Esophagus muscularis mucosa (tissue), 4 donors: ENCODE results near the gene PPP6C. TPM values are rescaled to one million over a fixed set of nuclear protein-coding genes. Genes with fewer than 3 reads are reported as not detected.

Source experiments
- DNase-seq: peaks from one replicate; pipeline ENCODE4 v3.0.0-alpha.2; 2017; ENCODE audit errors: extremely low spot score
- H3K27ac ChIP-seq, 4 donors: fragments of 200-600 bp; sonication (generic); replicated peaks in 1 of 4; 1 replicate in 3 of 4; 2 replicates in 1 of 4; pipeline ENCODE4 v1.5.1; 2016 to 2019; ENCODE audit warnings: mild to moderate bottlenecking in 1 of 4
- H3K27me3 ChIP-seq, 4 donors: fragments of 200-600 bp; sonication (generic); one replicate each; pipeline versions ENCODE4 v1.5.1 to v1.6.0; 2016 to 2019
- H3K36me3 ChIP-seq, 4 donors: fragments of 200-600 bp; sonication (generic); one replicate each; pipeline ENCODE4 v1.5.1; 2016 to 2019
- H3K4me1 ChIP-seq, 4 donors: fragments of 200-600 bp; sonication (generic); one replicate each; pipeline ENCODE4 v1.5.1; 2016 to 2019
- H3K4me3 ChIP-seq, 4 donors: fragments of 200-600 bp; sonication (generic); 1 replicate in 2 of 4; 2 replicates in 2 of 4; pipeline ENCODE4 v1.5.1; 2016 to 2019; ENCODE audit warnings: mild to moderate bottlenecking in 4 of 4, moderate library complexity in 1 of 4
- H3K9me3 ChIP-seq, 4 donors: fragments of 200-600 bp; sonication (generic); 1 replicate in 3 of 4; 2 replicates in 1 of 4; pipeline ENCODE4 v1.5.1; 2016 to 2019
- EP300 ChIP-seq: sonication (generic); formaldehyde crosslinking; IDR thresholded peaks from one replicate; pipeline ENCODE4 v1.6.1; 2017; ENCODE audit warnings: antibody characterized with exemption
- POLR2A ChIP-seq: fragments of 450-650 bp; IDR thresholded peaks from one replicate; pipeline ENCODE4 v1.6.1; 2017; ENCODE audit warnings: antibody characterized with exemption, moderate library complexity, mild to moderate bottlenecking, low read depth
- POLR2AphosphoS5 ChIP-seq, 2 donors: sonication (generic); formaldehyde crosslinking; IDR thresholded peaks; one replicate each; pipeline ENCODE4 v1.6.1; 2017; ENCODE audit warnings: antibody characterized with exemption in 2 of 2
- WGBS: methylation state at CpG from one replicate; pipeline ENCODE4 v1.1.5; 2018; 5-methylcytosine and 5-hydroxymethylcytosine counted together
- intact Hi-C: fragments of 100-400 bp; cut with DNase I; formaldehyde crosslinking; loops from one replicate; pipeline ENCODE4 v1.15.1; 2023
- total RNA-seq, 4 donors: library from RNA; depleted of rRNA; stranded (reverse); fragments of >200 nt; gene quantifications; one replicate each; pipeline versions ENCODE4 v1.1.0 to v1.2.1, GENCODE V29; 2016
- TF ChIP-seq, protein P1 (sequence below), 3 experiments: fragments of 200-600 bp in 2 of 3; fragments of 450-650 bp in 1 of 3; sonication (generic) in 2 of 3; IDR thresholded peaks; one replicate each; pipeline ENCODE4 v1.5.1; 2017 to 2019; ENCODE audit warnings: antibody characterized with exemption in 3 of 3, mild to moderate bottlenecking in 2 of 3, moderate library complexity in 1 of 3

PPP6C gene
- total RNA-seq, 4 donors from 2014 or later = 22.1 to 38.4 (median 34.9) TPM

DNA sequence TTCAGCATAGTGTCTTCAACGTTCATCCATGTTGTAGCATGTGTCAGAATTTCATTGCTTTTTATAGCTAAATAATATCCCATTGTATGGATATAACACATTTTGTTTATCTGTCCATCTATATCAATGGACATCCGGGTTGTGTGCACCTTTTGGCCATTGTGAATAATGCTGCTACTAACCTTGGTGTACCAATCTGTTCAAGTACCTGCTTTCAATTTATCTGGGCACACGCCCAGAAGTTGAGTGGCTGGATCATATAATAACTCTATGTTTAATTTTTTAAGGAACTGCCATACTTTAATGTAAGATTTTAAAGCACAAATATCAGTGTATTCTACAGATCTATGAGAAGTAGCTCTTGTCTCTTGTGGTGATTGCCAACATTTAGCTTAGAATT lies 89.8 kb downstream of the PPP6C start:
- H3K4me3 ChIP-seq = no peak overlapping the region
- 79% methylated on average over 3 of the region's 3 CpGs for WGBS
- no peak overlapping the region for H3K27ac ChIP-seq
- H3K9me3 ChIP-seq = no peaks in the 10 kb centered on the region
- DNase-seq = no peak
- intact Hi-C loops = no loop called here
- no peaks in the 10 kb centered on the region for H3K36me3 ChIP-seq
- no peak for TF ChIP-seq POLR2A
- no peak for TF ChIP-seq POLR2AphosphoS5 (IDR thresholded peaks at IDR 0.05)
- no peak for TF ChIP-seq EP300
- TF ChIP-seq, protein P1, sequence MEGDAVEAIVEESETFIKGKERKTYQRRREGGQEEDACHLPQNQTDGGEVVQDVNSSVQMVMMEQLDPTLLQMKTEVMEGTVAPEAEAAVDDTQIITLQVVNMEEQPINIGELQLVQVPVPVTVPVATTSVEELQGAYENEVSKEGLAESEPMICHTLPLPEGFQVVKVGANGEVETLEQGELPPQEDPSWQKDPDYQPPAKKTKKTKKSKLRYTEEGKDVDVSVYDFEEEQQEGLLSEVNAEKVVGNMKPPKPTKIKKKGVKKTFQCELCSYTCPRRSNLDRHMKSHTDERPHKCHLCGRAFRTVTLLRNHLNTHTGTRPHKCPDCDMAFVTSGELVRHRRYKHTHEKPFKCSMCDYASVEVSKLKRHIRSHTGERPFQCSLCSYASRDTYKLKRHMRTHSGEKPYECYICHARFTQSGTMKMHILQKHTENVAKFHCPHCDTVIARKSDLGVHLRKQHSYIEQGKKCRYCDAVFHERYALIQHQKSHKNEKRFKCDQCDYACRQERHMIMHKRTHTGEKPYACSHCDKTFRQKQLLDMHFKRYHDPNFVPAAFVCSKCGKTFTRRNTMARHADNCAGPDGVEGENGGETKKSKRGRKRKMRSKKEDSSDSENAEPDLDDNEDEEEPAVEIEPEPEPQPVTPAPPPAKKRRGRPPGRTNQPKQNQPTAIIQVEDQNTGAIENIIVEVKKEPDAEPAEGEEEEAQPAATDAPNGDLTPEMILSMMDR (IDR thresholded peaks at IDR 0.05) = no peak
- H3K4me1 ChIP-seq = peaks cover 10 to 54% (median 50%) of the 10 kb centered on the region in 4 donors
- H3K27me3 ChIP-seq = no peaks in the 10 kb centered on the region

Other genes starting within 250 kb of the PPP6C start
- gene GOLGA1, start 248.7 kb downstream of the PPP6C start, total RNA-seq = 10 to 100 TPM; 22.5 to 26.5 (median 24.7) TPM
- gene SCAI, start 46.3 kb downstream of the PPP6C start, total RNA-seq = 10 to 100 TPM in 1 of 4 donors, 1 to 10 TPM in 3; 5.6 to 10.4 (median 7.8) TPM
- 10 to 100 TPM; 11.2 to 21.6 (median 13.7) TPM for gene RABEPK, start 10.7 kb upstream of the PPP6C start, total RNA-seq
- 10 to 100 TPM; 57.7 to 88.3 (median 68.7) TPM for gene HSPA5, start 51.5 kb upstream of the PPP6C start, total RNA-seq
- gene GAPVD1, start 72.0 kb upstream of the PPP6C start, total RNA-seq = 10 to 100 TPM; 39.0 to 58.6 (median 45.2) TPM